KMS-11 (cell line): ENCODE results near the gene MS4A2.

ENCODE experiments used
- H2AFZ ChIP-seq: fragments of 200-600 bp; sonication (generic); 2 replicates; pipeline ENCODE4 v1.6.1; 2016; ENCODE audit warnings: antibody characterized with exemption, mixed run types, low read depth
- H3K27ac ChIP-seq: fragments of 200-600 bp; sonication (generic); 2 replicates; pipeline ENCODE4 v1.6.1; 2016; ENCODE audit warnings: mild to moderate bottlenecking, mixed run types
- H3K27me3 ChIP-seq: fragments of 200-600 bp; sonication (generic); 2 replicates; pipeline ENCODE4 v1.6.1; 2017; ENCODE audit warnings: mild to moderate bottlenecking, low read depth, mixed run types, moderate library complexity; ENCODE audit not compliant: insufficient read depth
- H3K36me3 ChIP-seq: fragments of 200-600 bp; sonication (generic); 2 replicates; pipeline ENCODE4 v1.6.1; 2017; ENCODE audit warnings: mild to moderate bottlenecking, mixed run types; ENCODE audit not compliant: insufficient read depth
- H3K4me1 ChIP-seq: fragments of 200-600 bp; sonication (generic); 2 replicates; pipeline ENCODE4 v1.6.1; 2016; ENCODE audit warnings: mild to moderate bottlenecking, low read depth, mixed run types; ENCODE audit not compliant: poor library complexity, severe bottlenecking
- H3K4me2 ChIP-seq: fragments of 200-600 bp; sonication (generic); 2 replicates; pipeline ENCODE4 v1.7.0; 2016; ENCODE audit warnings: mild to moderate bottlenecking, mixed run types
- H3K4me3 ChIP-seq: fragments of 200-600 bp; sonication (generic); IDR thresholded peaks from 2 replicates; pipeline ENCODE4 v1.6.1; 2017; ENCODE audit warnings: low read depth, low read length, mixed read lengths; ENCODE audit not compliant: insufficient read depth
- H3K79me2 ChIP-seq: fragments of 200-600 bp; sonication (generic); 2 replicates; pipeline ENCODE4 v1.6.1; 2016; ENCODE audit warnings: low read depth, mixed run types; ENCODE audit not compliant: insufficient read depth
- H3K9ac ChIP-seq: fragments of 200-600 bp; sonication (generic); 2 replicates; pipeline ENCODE4 v1.6.1; 2016; ENCODE audit warnings: mild to moderate bottlenecking, mixed run types
- H4K20me1 ChIP-seq: fragments of 200-600 bp; sonication (generic); 2 replicates; pipeline ENCODE4 v1.6.1; 2016; ENCODE audit warnings: mild to moderate bottlenecking, mixed run types; ENCODE audit not compliant: insufficient read depth
- CTCF ChIP-seq: fragments of 200-600 bp; sonication (generic); conservative IDR thresholded peaks from 2 replicates; pipeline ENCODE4 v1.6.1; 2017; ENCODE audit warnings: low read depth, mild to moderate bottlenecking, antibody characterized with exemption, low read length, moderate library complexity, mixed read lengths

MS4A2 gene

GRCh38 chr11:60111793-60112192, 23.3 kb downstream of the MS4A2 start:
- Histone ChIP-seq H3K79me2 (no peaks in the 10 kb centered on the region), H2AFZ (no peak overlapping the region), H3K27ac (no peak overlapping the region), H3K4me1 (no peaks in the 10 kb centered on the region), H3K9ac (no peak overlapping the region), H4K20me1 (no peaks in the 10 kb centered on the region), H3K27me3 (no peaks in the 10 kb centered on the region), H3K36me3 (no peaks in the 10 kb centered on the region), H3K4me3 (no peak overlapping the region), H3K4me2 (no peak overlapping the region)
- TF ChIP-seq CTCF = no peak

- H3K9ac ChIP-seq = no peak overlapping the region
- H3K79me2 ChIP-seq = no peaks in the 10 kb centered on the region
- no peaks in the 10 kb centered on the region for H4K20me1 ChIP-seq
- TF ChIP-seq CTCF = no peak
- no peak overlapping the region for H3K4me3 ChIP-seq
- H3K27me3 ChIP-seq = no peaks in the 10 kb centered on the region
- H3K36me3 ChIP-seq = no peaks in the 10 kb centered on the region
- H3K4me1 ChIP-seq = no peaks in the 10 kb centered on the region
- H3K4me2 ChIP-seq = no peak overlapping the region
- no peak overlapping the region for H3K27ac ChIP-seq
- no peak overlapping the region for H2AFZ ChIP-seq
These were observed 28.7 kb downstream of the MS4A2 start for GRCh38 chr11:60116996-60117790.

- Histone ChIP-seq H4K20me1 (no peaks in the 10 kb centered on the region), H3K27me3 (no peaks in the 10 kb centered on the region), H3K4me3 (no peak overlapping the region), H3K36me3 (no peaks in the 10 kb centered on the region), H3K79me2 (no peaks in the 10 kb centered on the region), H2AFZ (no peak overlapping the region), H3K4me1 (no peaks in the 10 kb centered on the region), H3K4me2 (no peak overlapping the region), H3K27ac (no peak overlapping the region), H3K9ac (no peak overlapping the region)
- TF ChIP-seq CTCF = no peak
These were observed 29.9 kb downstream of the MS4A2 start for GRCh38 chr11:60118338-60118737.

GRCh38 chr11:60119710-60120109, 31.2 kb downstream of the MS4A2 start:
- Histone ChIP-seq H3K9ac (no peak overlapping the region), H3K79me2 (no peaks in the 10 kb centered on the region), H3K4me3 (no peak overlapping the region), H3K4me2 (no peak overlapping the region), H3K27ac (no peak overlapping the region), H3K4me1 (no peaks in the 10 kb centered on the region), H3K36me3 (no peaks in the 10 kb centered on the region), H4K20me1 (no peaks in the 10 kb centered on the region), H2AFZ (no peak overlapping the region), H3K27me3 (no peaks in the 10 kb centered on the region)
- no peak for TF ChIP-seq CTCF
